K562 (cell line): ENCODE measurements around the gene METAP1D. TPM values are rescaled to one million over a fixed set of nuclear protein-coding genes. Genes with fewer than 3 reads are reported as not detected.

Source experiments
- ATAC-seq: fragments of 200-7000 bp; cut with Tn5 transposase; 3 replicates; pipeline ENCODE4 v1.9.1; 2020; ENCODE audit warnings: moderate library complexity
- BruUV-seq: library from RNA; stranded (reverse); fragments of 400-500 nt; replicated peaks from 2 replicates; lab custom pipeline; 2021; lab: Mats Ljungman, UMichigan
- CTCF ChIA-PET: fragments of 300-600 bp; formaldehyde crosslinking; extraction: SDS; loops from one replicate; lab custom pipeline; 2021; ENCODE audit warnings: low intra/inter-chr PET ratio; lab: Yijun Ruan, JAX
- POLR2A ChIA-PET: fragments of 300-600, 350-650 bp; sonication (Branson Sonifier 250); formaldehyde crosslinking; extraction: SDS; loops from one replicate; lab custom pipeline; 2021; ENCODE audit warnings: antibody characterized with exemption, inconsistent platforms; lab: Yijun Ruan, JAX
- DNase-seq, 4 experiments: peaks; one replicate each; pipeline versions ENCODE4 v3.0.0 to v3.0.0-alpha.2; 2011 to 2018; ENCODE audit warnings: low spot score in 3 of 4, mixed read lengths in 3 of 4; ENCODE audit errors: extremely low read depth in 1 of 4
- FAIRE-seq: peaks from 2 replicates; lab custom pipeline; 2011; peaks lifted over from hg19 to GRCh38; lab: Jason Lieb, UNC
- H2AFZ ChIP-seq: 2 replicates; pipeline ENCODE4 v1.6.0; 2011; ENCODE audit warnings: low read depth, low read length, control low read depth, inconsistent platforms
- H3K27ac ChIP-seq: fragments of 200-600 bp; 3 replicates; pipeline ENCODE4 v1.8.0; 2011; ENCODE audit warnings: low read depth, mild to moderate bottlenecking, control low read depth, inconsistent platforms, low read length, moderate library complexity, mixed read lengths; ENCODE audit errors: extremely low read depth
- H3K27me3 ChIP-seq, 2 experiments: fragments of 300-600 bp in 1 of 2; 2 replicates in 1 of 2; 3 replicates in 1 of 2; pipeline versions ENCODE4 v1.6.0 to v1.8.0; 2011; ENCODE audit warnings: inconsistent platforms in 2 of 2, low read length in 2 of 2, mild to moderate bottlenecking in 1 of 2, mixed read lengths in 1 of 2, moderate library complexity in 1 of 2; ENCODE audit not compliant: control insufficient read depth in 2 of 2, insufficient read depth in 2 of 2
- H3K36me3 ChIP-seq: fragments of 300-600 bp; 3 replicates; pipeline ENCODE4 v1.8.0; 2011; ENCODE audit warnings: mild to moderate bottlenecking, low read length, inconsistent platforms; ENCODE audit not compliant: control insufficient read depth, insufficient read depth
- H3K4me1 ChIP-seq, 2 experiments: fragments of 200-600 bp in 1 of 2; replicated peaks in 1 of 2; 2 replicates in 1 of 2; 3 replicates in 1 of 2; pipeline versions ENCODE4 v1.5.1 to v1.8.0; 2011; ENCODE audit warnings: inconsistent platforms in 2 of 2, low read length in 2 of 2, mild to moderate bottlenecking in 1 of 2, mixed read lengths in 1 of 2, moderate library complexity in 1 of 2; ENCODE audit not compliant: control insufficient read depth in 2 of 2, insufficient read depth in 2 of 2
- H3K4me2 ChIP-seq: 2 replicates; pipeline ENCODE4 v1.6.1; 2011; ENCODE audit warnings: low read length, control low read depth, inconsistent platforms, mixed read lengths; ENCODE audit not compliant: insufficient read depth
- H3K4me3 ChIP-seq: fragments of 200-600 bp; sonication (generic), shearing (Covaris generic); 2 replicates; pipeline ENCODE4 v1.5.1; 2016; ENCODE audit warnings: control low read depth, inconsistent platforms
- H3K79me2 ChIP-seq: fragments of 200-600 bp; 3 replicates; pipeline ENCODE4 v1.8.0; 2011; ENCODE audit warnings: low read length, inconsistent platforms; ENCODE audit not compliant: control insufficient read depth, insufficient read depth
- H3K9ac ChIP-seq, 2 experiments: 2 replicates each; pipeline versions ENCODE4 v1.6.0 to v1.6.1; 2011; ENCODE audit warnings: low read depth in 2 of 2, low read length in 2 of 2, control low read depth in 1 of 2, inconsistent platforms in 1 of 2, mild to moderate bottlenecking in 1 of 2, mixed read lengths in 1 of 2; ENCODE audit not compliant: insufficient read depth in 1 of 2
- H3K9me1 ChIP-seq: one replicate; pipeline ENCODE4 v1.6.0; 2011; ENCODE audit warnings: inconsistent platforms, mild to moderate bottlenecking, low read length, moderate library complexity; ENCODE audit not compliant: control insufficient read depth, insufficient read depth
- H3K9me3 ChIP-seq: replicated peaks from 2 replicates; pipeline ENCODE4 v1.5.1; 2011; ENCODE audit warnings: low read depth, low read length, inconsistent platforms; ENCODE audit not compliant: control insufficient read depth, insufficient read depth
- H4K20me1 ChIP-seq: replicated peaks from 2 replicates; pipeline ENCODE4 v1.6.1; 2011; ENCODE audit warnings: low read length, inconsistent platforms, mixed read lengths; ENCODE audit not compliant: control insufficient read depth, insufficient read depth
- ARID1B ChIP-seq: fragments of 450-650 bp; IDR thresholded peaks from 2 replicates; pipeline ENCODE4 v1.6.1; 2016; ENCODE audit warnings: antibody characterized with exemption, mild to moderate bottlenecking, inconsistent platforms
- FOXK2 ChIP-seq, 2 experiments: fragments of 450-650 bp; IDR thresholded peaks in 1 of 2; conservative IDR thresholded peaks in 1 of 2; 2 replicates each; pipeline ENCODE4 v1.6.1; 2016; ENCODE audit warnings: low read depth in 2 of 2, mild to moderate bottlenecking in 1 of 2
- JUN ChIP-seq, 2 experiments: sonication (generic) in 1 of 2; formaldehyde crosslinking in 1 of 2; IDR thresholded peaks; 2 replicates each; pipeline versions ENCODE4 v1.6.1 to v1.8.0; 2012 to 2022; ENCODE audit warnings: borderline replicate concordance in 2 of 2, mild to moderate bottlenecking in 2 of 2, improper control_type of control experiment in 1 of 2, low read depth in 1 of 2, low read length in 1 of 2, missing genetic modification reagents in 1 of 2
- LARP7 ChIP-seq: fragments of 450-650 bp; IDR thresholded peaks from 2 replicates; pipeline ENCODE4 v1.6.1; 2016
- NCOA6 ChIP-seq: fragments of 450-650 bp; IDR thresholded peaks from 2 replicates; pipeline ENCODE4 v1.6.1; 2017; ENCODE audit warnings: mild to moderate bottlenecking
- TRIM28 ChIP-seq: fragments of 450-650 bp; IDR thresholded peaks from 2 replicates; pipeline ENCODE4 v1.6.1; 2017
- WGBS: fragments of 100-300 bp; shearing (Covaris generic); methylation state at CpG from one replicate; pipeline ENCODE4 v1.1.6; 2016; ENCODE audit warnings: low coverage, mixed read lengths; ENCODE audit not compliant: insufficient coverage; ENCODE audit errors: missing lambda C conversion rate; 5-methylcytosine and 5-hydroxymethylcytosine counted together
- in situ Hi-C: fragments of 300-500 bp; cut with MboI; formaldehyde crosslinking; loops from 4 replicates; pipeline ENCODE4 v1.15.0; 2018; ENCODE audit warnings: inconsistent platforms, mixed read lengths
- intact Hi-C: fragments of 100-400 bp; cut with micrococcal nuclease; formaldehyde crosslinking; loops from 2 replicates; pipeline ENCODE4 v1.14.2; 2022
- polyA plus RNA-seq, 8 experiments: library from polyadenylated mRNA; depleted of rRNA in 4 of 8; stranded (reverse) in 5 of 8; unstranded in 3 of 8; fragments of >200 nt; fragmentation: Nextera tagmentation in 2 of 8; fragmentation: Illumina TruSeq in 1 of 8; extraction: Ambion mirVana in 2 of 8; extraction: Trizol in 1 of 8; gene quantifications; 2 replicates each; pipeline versions ENCODE4 v1.2.1 to v1.2.3, GENCODE V29; 2011 to 2014; ENCODE audit warnings: inconsistent platforms in 1 of 8, missing spikeins in 1 of 8
- total RNA-seq, 7 experiments: library from RNA; depleted of rRNA in 6 of 7; stranded (reverse); fragments of >200 nt in 6 of 7; fragmentation: Illumina TruSeq in 2 of 7; extraction: Trizol in 2 of 7; gene quantifications; 2 replicates each; pipeline versions ENCODE4 v1.2.1 to v1.2.3, GENCODE V29; 2011 to 2021; ENCODE audit warnings: low replicate concordance in 1 of 7
- TF ChIP-seq, protein P1 (sequence below): fragments of 450-650 bp; IDR thresholded peaks from 2 replicates; pipeline ENCODE4 v1.6.1; 2016; ENCODE audit warnings: mild to moderate bottlenecking
- TF ChIP-seq, protein P2 (sequence below), 2 experiments: fragments of 250-450 bp in 1 of 2; fragments of 450-650 bp in 1 of 2; sonication (Bioruptor Pico) in 1 of 2; IDR thresholded peaks; 2 replicates each; pipeline versions ENCODE4 v1.6.1 to v1.8.0; 2016 to 2021; ENCODE audit warnings: mild to moderate bottlenecking in 2 of 2, moderate library complexity in 2 of 2, missing compliant biosample characterization in 1 of 2, missing genetic modification characterization in 1 of 2
- TF ChIP-seq, protein P3 (sequence below): fragments of 450-650 bp; IDR thresholded peaks from 2 replicates; pipeline ENCODE4 v1.6.1; 2018; ENCODE audit not compliant: partially characterized antibody

The METAP1D gene
- total and polyA plus RNA-seq, 9 of the 15 experiments (the other 6 are each of a cell fraction or from before 2014, with no cell fraction given): 8.0 to 23.4 (median 15.7) TPM

DNA sequence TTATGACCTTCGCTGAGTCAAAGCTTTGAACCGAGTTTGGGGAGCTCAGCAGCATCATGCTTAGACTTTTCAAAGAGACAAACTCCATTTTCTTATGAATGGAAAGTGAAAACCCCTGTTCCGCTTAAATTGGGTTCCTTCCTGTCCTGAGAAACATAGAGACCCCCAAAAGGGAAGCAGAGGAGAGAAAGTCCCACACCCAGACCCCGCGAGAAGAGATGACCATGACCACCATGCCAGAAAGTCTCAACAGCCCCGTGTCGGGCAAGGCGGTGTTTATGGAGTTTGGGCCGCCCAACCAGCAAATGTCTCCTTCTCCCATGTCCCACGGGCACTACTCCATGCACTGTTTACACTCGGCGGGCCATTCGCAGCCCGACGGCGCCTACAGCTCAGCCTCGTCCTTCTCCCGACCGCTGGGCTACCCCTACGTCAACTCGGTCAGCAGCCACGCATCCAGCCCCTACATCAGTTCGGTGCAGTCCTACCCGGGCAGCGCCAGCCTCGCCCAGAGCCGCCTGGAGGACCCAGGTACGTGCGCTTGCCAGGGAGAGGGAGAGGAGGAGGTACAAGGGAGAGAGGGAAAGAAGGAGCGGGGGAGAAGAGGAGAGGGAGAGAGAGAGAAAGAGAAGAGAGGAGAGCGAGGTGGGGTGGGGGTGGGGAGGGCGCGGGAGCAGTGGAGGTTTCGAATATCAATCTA lies 85.9 kb downstream of the METAP1D start, which contains the start of gene DLX1:
DLX1 (plus strand) TSS at position 48 of the 700 bp plus-strand sequence; CDS start at position 219, 171 bp downstream.
- Histone ChIP-seq H3K27me3 (no peaks in the 10 kb centered on the region), H3K9ac (peak within 1 kb of the TSS; percentile 79 to 95), H2AFZ (peak within 1 kb of the TSS; percentile 99), H3K9me3 (no peaks in the 10 kb centered on the region), H3K36me3 (peaks cover 20% of the 10 kb centered on the region; the same call in 1 of the 3 replicates), H3K4me2 (peak within 1 kb of the TSS; percentile 94), H3K4me1 (peaks cover 7 to 42% of the 10 kb centered on the region in 2 experiments; a peak in 4 of 5 replicates), H3K79me2 (peaks cover 8% of the 10 kb centered on the region; the same call in 2 of the 3 replicates), H3K4me3 (peak within 1 kb of the TSS; percentile 65), H4K20me1 (no peaks in the 10 kb centered on the region), H3K27ac (peak within 1 kb of the TSS; percentile 81), H3K9me1 (no peaks in the 10 kb centered on the region)
- FAIRE-seq (no peak), ATAC-seq (peak; percentile 48), DNase-seq (peak in 3 of 4 experiments; percentile 50 to 62 (median 52))
- CTCF ChIA-PET: interaction anchor here (0.7 kb wide), 1 partner anchor 162 kb away, joined by 3 read pairs; no protein-coding TSS in a partner anchor
- intact Hi-C loops: loop anchor here (1.0 to 2.0 kb wide), 3 partner anchors 13 to 85 kb away; no protein-coding TSS in a partner anchor
- 3% methylated on average over 27 of the region's 34 CpGs for WGBS
- in situ Hi-C loops: no loop called here
- TSS peak; percentile 78 for BruUV-seq
- POLR2A ChIA-PET: interaction anchor here (0.5 to 1.7 kb wide), 19 partner anchors 9 to 398 kb away, joined by 3 to 14 read pairs (median 4); partner anchors contain the start of genes DYNC1I2 and SLC25A12
- TF ChIP-seq FOXK2 (conservative IDR thresholded peaks at IDR 0.05 in 1 of 2, IDR thresholded peaks at IDR 0.05 in 1 of 2; ENCODE audit: low read depth in 2 of 2) (peak in 1 of 2 experiments; percentile 31; a peak in 2 of 4 replicates), NCOA6 (0 out of 2 replicates have a peak, but pooled peaks have one; percentile 32), LARP7 (0 out of 2 replicates have a peak, but pooled peaks have one; percentile 66), ARID1B (0 out of 2 replicates have a peak, but pooled peaks have one; percentile 21), TRIM28 (no peak), JUN (IDR thresholded peaks at IDR 0.05; ENCODE audit: borderline replicate concordance, low read depth, low read length) (0 out of 2 replicates have a peak, but pooled peaks have one; percentile 30), JUN (CRISPR knock-in tag; IDR thresholded peaks at IDR 0.05; ENCODE audit: borderline replicate concordance) (peak; percentile 57; the same call in 1 of the 2 replicates)
- TF ChIP-seq, protein P1, sequence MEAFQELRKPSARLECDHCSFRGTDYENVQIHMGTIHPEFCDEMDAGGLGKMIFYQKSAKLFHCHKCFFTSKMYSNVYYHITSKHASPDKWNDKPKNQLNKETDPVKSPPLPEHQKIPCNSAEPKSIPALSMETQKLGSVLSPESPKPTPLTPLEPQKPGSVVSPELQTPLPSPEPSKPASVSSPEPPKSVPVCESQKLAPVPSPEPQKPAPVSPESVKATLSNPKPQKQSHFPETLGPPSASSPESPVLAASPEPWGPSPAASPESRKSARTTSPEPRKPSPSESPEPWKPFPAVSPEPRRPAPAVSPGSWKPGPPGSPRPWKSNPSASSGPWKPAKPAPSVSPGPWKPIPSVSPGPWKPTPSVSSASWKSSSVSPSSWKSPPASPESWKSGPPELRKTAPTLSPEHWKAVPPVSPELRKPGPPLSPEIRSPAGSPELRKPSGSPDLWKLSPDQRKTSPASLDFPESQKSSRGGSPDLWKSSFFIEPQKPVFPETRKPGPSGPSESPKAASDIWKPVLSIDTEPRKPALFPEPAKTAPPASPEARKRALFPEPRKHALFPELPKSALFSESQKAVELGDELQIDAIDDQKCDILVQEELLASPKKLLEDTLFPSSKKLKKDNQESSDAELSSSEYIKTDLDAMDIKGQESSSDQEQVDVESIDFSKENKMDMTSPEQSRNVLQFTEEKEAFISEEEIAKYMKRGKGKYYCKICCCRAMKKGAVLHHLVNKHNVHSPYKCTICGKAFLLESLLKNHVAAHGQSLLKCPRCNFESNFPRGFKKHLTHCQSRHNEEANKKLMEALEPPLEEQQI: no peak; the same call in 1 of the 2 replicates
- TF ChIP-seq, protein P2, sequence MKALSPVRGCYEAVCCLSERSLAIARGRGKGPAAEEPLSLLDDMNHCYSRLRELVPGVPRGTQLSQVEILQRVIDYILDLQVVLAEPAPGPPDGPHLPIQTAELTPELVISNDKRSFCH (CRISPR knock-in tag; IDR thresholded peaks at IDR 0.05): no peak
- TF ChIP-seq, protein P2 (tag; IDR thresholded peaks at IDR 0.05): peak; percentile 24; the same call in 1 of the 2 replicates
- TF ChIP-seq, protein P3, sequence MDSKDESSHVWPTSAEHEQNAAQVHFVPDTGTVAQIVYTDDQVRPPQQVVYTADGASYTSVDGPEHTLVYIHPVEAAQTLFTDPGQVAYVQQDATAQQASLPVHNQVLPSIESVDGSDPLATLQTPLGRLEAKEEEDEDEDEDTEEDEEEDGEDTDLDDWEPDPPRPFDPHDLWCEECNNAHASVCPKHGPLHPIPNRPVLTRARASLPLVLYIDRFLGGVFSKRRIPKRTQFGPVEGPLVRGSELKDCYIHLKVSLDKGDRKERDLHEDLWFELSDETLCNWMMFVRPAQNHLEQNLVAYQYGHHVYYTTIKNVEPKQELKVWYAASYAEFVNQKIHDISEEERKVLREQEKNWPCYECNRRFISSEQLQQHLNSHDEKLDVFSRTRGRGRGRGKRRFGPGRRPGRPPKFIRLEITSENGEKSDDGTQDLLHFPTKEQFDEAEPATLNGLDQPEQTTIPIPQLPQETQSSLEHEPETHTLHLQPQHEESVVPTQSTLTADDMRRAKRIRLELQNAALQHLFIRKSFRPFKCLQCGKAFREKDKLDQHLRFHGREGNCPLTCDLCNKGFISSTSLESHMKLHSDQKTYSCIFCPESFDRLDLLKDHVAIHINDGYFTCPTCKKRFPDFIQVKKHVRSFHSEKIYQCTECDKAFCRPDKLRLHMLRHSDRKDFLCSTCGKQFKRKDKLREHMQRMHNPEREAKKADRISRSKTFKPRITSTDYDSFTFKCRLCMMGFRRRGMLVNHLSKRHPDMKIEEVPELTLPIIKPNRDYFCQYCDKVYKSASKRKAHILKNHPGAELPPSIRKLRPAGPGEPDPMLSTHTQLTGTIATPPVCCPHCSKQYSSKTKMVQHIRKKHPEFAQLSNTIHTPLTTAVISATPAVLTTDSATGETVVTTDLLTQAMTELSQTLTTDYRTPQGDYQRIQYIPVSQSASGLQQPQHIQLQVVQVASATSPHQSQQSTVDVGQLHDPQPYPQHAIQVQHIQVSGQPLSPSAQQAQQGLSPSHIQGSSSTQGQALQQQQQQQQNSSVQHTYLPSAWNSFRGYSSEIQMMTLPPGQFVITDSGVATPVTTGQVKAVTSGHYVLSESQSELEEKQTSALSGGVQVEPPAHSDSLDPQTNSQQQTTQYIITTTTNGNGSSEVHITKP: peak; percentile 70
